AG04450 (cell line): ENCODE data around the gene AKAP6. TPM values are rescaled to one million over a fixed set of nuclear protein-coding genes. Genes with fewer than 3 reads are reported as not detected.

Experiments
- CTCF ChIA-PET: fragments of 300-600, 350-600 bp; formaldehyde crosslinking; extraction: SDS; loops from one replicate; lab custom pipeline; 2022; ENCODE audit warnings: antibody characterized with exemption, inconsistent platforms; lab: Charles Lee
- POLR2A ChIA-PET: fragments of 350-600 bp; formaldehyde crosslinking; extraction: SDS; loops from one replicate; lab custom pipeline; 2021; ENCODE audit warnings: antibody characterized with exemption, inconsistent platforms; lab: Yijun Ruan, JAX
- DNase-seq: peaks from one replicate; pipeline ENCODE4 v3.0.0-alpha.2; 2011; ENCODE audit warnings: low read depth, low spot score
- H3K27ac ChIP-seq: one replicate; pipeline ENCODE4 v1.5.1; 2012; ENCODE audit warnings: low read depth, low read length, control low read depth
- H3K27me3 ChIP-seq: one replicate; pipeline ENCODE4 v1.6.0; 2012; ENCODE audit warnings: low read length; ENCODE audit not compliant: control insufficient read depth, insufficient read depth
- H3K4me3 ChIP-seq: 2 replicates; pipeline ENCODE4 v1.5.1; 2011; ENCODE audit warnings: mild to moderate bottlenecking, low read depth, low read length, control low read depth
- H3K9me3 ChIP-seq: 2 replicates; pipeline ENCODE4 v1.5.1; 2012; ENCODE audit warnings: low read length; ENCODE audit not compliant: control insufficient read depth, insufficient read depth
- CTCF ChIP-seq: IDR thresholded peaks from 2 replicates; pipeline ENCODE4 v1.5.1; 2011; ENCODE audit warnings: low read depth, low read length, control low read depth, inconsistent platforms
- polyA plus RNA-seq: library from polyadenylated mRNA; depleted of rRNA; stranded (reverse); fragments of >200 nt; gene quantifications from 2 replicates; pipeline ENCODE4 v1.2.3, GENCODE V29; 2011

Gene AKAP6
- polyA plus RNA-seq, 1 experiment = 0.78 TPM

DNA sequence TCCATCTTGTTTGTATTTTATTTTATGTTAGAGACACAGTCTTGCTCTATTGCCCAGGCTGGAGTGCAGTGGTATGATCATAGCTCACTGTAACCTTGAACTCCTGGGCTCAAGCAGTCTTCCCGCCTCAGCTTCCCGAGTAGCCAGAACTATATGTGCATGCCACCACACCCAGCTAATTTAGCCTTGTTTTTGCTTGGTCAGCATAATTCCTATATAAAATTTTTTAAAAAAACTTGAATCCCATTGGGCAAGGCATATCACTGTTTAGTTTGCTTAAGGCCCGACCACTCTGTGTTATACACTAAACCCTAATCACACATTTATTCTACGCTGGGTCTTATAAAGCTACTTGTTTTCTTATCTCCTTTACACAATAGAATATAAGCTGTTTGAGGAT is 266.4 kb downstream of the AKAP6 start:
- Histone ChIP-seq H3K27me3 (no peaks in the 10 kb centered on the region), H3K27ac (no peak overlapping the region), H3K4me3 (no peak overlapping the region), H3K9me3 (no peaks in the 10 kb centered on the region)
- TF ChIP-seq CTCF = no peak
- ChIA-PET CTCF (interaction anchor here (1.3 to 1.7 kb wide), 2 partner anchors 11 to 20 kb away, joined by 3 to 5 read pairs; no protein-coding TSS in a partner anchor), POLR2A (no interaction called here)
- no peak for DNase-seq

DNA sequence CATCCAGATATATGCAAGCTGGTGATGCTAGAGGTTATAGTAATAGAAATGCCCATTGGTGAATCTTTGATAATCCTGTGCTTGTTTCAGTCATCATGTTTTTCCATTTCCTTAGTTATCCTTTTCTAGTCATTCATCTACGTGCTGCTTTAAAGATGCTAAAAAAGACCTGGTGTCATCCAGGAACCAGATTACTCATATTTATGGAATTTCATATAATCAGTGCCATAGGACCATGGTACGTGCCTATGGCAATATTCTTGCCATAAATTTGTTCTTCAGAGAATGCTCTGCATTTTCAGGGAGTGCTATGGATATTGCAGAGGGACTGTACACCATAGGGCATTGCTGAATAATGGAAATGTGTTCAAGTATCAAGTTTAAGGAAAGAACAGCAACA is 267.3 kb downstream of the AKAP6 start:
- no peak overlapping the region for H3K27ac ChIP-seq
- POLR2A ChIA-PET = no interaction called here
- TF ChIP-seq CTCF = no peak
- CTCF ChIA-PET = interaction anchor here (1.7 kb wide), 1 partner anchor 21 kb away, joined by 5 read pairs; no protein-coding TSS in a partner anchor
- DNase-seq = no peak
- no peak overlapping the region for H3K4me3 ChIP-seq
- no peaks in the 10 kb centered on the region for H3K27me3 ChIP-seq
- H3K9me3 ChIP-seq = no peaks in the 10 kb centered on the region

DNA sequence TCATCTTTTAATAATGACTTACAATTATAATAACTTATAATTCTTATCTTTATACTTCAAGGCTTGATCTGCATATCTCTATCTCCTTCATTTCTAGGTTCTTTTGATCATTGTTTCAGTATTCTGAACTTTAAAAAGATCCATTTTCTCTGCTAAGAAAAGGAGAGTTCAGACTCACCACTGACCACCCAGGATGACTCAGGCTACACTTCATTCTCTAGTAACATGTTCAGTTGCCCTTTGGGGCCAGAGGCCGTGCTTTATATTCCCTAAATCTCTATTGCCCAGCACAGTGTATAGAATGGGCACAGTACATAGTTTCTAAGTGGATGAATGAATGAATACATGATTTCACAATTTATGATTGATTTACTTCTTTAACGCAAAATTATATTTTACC is 268.7 kb downstream of the AKAP6 start:
- no peak overlapping the region for H3K27ac ChIP-seq
- DNase-seq = no peak

DNA sequence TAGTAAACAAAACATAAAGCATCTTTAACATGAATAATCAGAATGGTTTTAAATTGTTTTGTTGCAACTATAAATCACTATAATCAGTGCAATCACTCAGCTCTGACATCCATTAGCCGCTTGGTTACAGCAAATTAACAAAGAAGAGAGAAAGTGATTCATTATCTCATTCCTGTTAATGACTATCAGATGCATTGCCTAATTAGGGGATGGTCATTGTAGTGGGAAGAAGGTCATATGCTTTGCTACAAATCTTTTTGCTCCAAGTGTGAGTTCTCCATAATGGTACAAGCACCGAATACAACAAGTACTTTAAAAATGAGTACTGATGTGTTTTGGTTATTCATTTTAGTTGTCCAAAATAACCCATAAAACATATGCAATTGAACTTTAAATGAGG is 272.0 kb downstream of the AKAP6 start:
- no peak for DNase-seq
- Histone ChIP-seq H3K27me3 (no peaks in the 10 kb centered on the region), H3K9me3 (no peaks in the 10 kb centered on the region), H3K4me3 (no peak overlapping the region), H3K27ac (no peak overlapping the region)
- no peak for TF ChIP-seq CTCF
- ChIA-PET CTCF (no interaction called here), POLR2A (no interaction called here)

More for the DNA sequence above, 268.7 kb downstream of the AKAP6 start:
- no peaks in the 10 kb centered on the region for H3K27me3 ChIP-seq
- POLR2A ChIA-PET = no interaction called here
- no peaks in the 10 kb centered on the region for H3K9me3 ChIP-seq
- CTCF ChIA-PET = no interaction called here
- no peak for TF ChIP-seq CTCF
- no peak overlapping the region for H3K4me3 ChIP-seq

GRCh38 chr14:32601906-32602305 is 272.8 kb downstream of the AKAP6 start:
- H3K27ac ChIP-seq = no peak overlapping the region
- no peaks in the 10 kb centered on the region for H3K27me3 ChIP-seq
- CTCF ChIA-PET = no interaction called here
- no peaks in the 10 kb centered on the region for H3K9me3 ChIP-seq
- no peak overlapping the region for H3K4me3 ChIP-seq
- no peak for TF ChIP-seq CTCF
- DNase-seq = no peak
- POLR2A ChIA-PET = no interaction called here
